D721Med (cell line): Measurements from ENCODE around the gene FMOD.

Experiments used
- DNase-seq: peaks from one replicate; pipeline ENCODE4 v3.0.0; 2011; ENCODE audit warnings: low spot score; ENCODE audit not compliant: insufficient read length
- FAIRE-seq: peaks from 2 replicates; lab custom pipeline; 2011; peaks lifted over from hg19 to GRCh38; lab: Jason Lieb, UNC
- TF ChIP-seq, protein P1 (sequence below): IDR thresholded peaks from 2 replicates; pipeline ENCODE4 v1.5.1; 2012; ENCODE audit warnings: mild to moderate bottlenecking, control low read depth; ENCODE audit not compliant: insufficient read depth; ENCODE audit errors: missing control alignments

Gene FMOD

DNA sequence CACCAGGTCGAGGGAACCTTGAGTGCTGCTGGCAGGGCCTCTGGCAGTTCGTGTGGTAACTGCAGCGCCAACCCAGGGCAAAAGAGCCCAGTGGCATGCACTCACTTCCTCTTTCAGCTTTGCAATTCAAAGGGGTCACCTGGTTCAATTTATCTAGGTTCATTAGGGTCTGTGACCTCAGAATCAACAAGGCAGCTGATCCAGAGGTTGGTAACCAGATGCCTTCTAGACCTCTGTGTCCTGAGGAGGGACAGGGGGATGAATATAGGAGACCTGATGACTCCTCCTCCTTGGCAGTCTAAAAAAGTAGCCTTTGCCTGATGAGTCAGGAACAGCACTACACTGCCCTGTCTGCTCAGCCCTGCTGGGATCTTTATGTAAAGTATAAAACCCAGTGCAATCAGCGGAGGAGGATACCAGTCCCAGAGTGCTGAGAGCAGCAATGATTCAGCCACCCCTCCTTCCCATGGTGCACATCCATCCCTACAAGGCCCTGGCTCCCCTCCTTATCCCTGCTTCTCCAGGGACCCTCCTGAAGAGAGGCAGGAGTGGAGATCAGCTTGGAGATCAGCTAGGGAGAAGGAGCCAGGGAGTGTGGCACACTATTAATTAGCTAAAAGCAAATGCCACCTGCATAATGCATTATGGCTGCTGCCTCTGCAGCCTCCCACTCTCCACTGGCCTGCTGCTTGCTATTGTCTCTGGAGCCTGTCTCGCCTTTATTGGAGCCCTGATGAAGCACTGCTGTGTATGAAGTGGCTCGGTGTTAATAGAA, 11.2 kb upstream of the FMOD start:
- TF ChIP-seq, protein P1, sequence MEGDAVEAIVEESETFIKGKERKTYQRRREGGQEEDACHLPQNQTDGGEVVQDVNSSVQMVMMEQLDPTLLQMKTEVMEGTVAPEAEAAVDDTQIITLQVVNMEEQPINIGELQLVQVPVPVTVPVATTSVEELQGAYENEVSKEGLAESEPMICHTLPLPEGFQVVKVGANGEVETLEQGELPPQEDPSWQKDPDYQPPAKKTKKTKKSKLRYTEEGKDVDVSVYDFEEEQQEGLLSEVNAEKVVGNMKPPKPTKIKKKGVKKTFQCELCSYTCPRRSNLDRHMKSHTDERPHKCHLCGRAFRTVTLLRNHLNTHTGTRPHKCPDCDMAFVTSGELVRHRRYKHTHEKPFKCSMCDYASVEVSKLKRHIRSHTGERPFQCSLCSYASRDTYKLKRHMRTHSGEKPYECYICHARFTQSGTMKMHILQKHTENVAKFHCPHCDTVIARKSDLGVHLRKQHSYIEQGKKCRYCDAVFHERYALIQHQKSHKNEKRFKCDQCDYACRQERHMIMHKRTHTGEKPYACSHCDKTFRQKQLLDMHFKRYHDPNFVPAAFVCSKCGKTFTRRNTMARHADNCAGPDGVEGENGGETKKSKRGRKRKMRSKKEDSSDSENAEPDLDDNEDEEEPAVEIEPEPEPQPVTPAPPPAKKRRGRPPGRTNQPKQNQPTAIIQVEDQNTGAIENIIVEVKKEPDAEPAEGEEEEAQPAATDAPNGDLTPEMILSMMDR = no peak
- FAIRE-seq = no peak
- no peak for DNase-seq

DNA sequence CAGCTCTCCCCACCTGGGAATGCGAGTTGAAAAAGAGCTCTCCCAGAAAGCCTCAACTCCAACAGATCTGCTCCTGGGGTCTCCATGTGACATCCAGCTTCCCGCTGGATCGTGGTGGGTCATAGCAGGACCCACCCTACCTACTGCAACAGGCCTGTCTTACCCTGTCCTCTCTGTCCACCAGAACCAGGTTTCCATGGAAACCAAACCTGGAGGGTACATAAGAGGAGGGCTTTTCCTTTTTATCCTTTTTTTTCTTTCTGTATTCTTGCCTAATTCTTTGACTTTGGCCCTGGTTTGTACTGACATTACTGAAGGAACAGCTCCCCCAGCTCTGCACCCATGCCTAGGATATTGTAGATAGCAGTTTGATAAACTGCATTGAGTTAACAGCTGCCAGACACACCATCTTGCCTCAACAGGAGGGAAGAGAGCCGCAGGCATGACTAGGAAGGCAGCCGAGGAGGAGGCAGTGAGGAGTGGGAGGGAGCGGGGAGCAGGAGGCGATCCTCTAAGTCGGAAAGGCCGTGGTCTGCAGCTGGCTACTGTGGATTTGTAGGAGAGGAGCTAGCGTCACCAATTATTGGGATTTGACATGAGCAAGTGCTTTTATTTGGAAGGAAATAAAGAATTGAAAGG, 9.7 kb upstream of the FMOD start:
- DNase-seq (no peak), FAIRE-seq (no peak)
- TF ChIP-seq, protein P1 = no peak

DNA sequence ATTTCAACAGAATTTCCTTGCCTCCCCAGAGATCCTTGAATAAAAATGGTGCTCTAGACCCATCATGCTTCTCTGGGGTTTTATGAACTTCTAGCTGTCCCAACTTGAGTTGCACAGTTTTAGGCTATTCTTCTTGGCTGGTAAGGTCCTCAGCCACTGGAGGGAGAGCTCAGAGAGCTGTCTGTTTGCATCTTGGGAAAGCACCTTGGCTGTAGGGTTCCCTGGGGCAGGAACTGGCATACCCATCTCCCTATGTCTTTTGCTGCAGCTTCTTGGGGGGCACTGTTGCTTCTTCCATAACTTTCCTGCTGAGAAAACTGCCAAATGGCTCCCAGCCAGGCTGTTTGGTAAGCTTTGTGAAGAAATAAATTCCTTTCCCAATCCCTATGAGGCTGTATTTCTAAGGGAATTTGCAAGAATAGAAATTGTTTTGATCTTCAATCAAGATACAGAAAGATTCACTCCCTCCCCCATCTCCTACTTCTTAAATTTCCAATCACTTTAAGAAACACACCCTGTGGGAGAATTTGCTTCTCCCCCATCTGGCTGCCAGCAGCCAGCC, 8.2 kb upstream of the FMOD start:
- DNase-seq (no peak), FAIRE-seq (no peak)
- TF ChIP-seq, protein P1 = no peak

DNA sequence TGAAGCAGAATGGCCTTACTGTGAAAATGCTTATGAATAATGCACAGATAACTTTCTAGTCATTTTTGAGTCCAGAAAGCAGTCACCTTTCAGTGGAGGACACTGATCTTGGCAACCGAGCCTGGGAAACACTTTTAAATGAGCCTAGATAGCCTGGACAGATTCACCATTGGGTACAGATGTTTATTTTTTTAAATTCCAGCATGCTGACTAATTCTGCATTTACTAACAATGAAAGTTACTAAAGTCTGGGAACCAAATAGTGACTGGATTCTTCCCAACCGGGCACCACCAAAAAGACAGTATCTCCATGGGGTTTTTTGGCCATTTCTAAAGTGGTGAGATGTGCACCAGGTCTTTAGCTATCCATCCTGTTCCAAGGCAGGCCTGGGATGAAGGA, 3.3 kb upstream of the FMOD start:
- DNase-seq = no peak
- TF ChIP-seq, protein P1 = no peak

DNA sequence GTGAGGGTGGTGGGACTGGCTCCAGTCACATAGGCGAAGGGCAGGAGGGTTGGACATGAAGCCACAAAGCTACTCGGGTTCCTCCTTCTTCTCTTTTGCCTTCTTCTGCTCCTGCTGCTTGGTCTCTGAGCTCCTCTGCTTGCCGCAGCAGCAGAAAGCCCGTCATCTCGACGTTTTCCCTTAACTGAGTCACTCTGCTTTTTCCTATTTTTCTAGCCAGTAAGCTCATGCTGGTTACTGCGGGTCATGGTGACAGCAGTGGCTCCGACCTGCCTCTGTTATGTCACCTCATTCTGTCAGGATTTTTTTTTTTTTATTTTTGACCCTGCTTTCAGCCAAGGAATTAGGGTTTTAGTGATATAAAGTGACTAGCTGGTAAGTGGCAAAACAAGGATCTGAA, 2.6 kb upstream of the FMOD start:
- DNase-seq (no peak), FAIRE-seq (no peak)
- TF ChIP-seq, protein P1 = no peak

More for the DNA sequence above, 3.3 kb upstream of the FMOD start:
- no peak for FAIRE-seq

DNA sequence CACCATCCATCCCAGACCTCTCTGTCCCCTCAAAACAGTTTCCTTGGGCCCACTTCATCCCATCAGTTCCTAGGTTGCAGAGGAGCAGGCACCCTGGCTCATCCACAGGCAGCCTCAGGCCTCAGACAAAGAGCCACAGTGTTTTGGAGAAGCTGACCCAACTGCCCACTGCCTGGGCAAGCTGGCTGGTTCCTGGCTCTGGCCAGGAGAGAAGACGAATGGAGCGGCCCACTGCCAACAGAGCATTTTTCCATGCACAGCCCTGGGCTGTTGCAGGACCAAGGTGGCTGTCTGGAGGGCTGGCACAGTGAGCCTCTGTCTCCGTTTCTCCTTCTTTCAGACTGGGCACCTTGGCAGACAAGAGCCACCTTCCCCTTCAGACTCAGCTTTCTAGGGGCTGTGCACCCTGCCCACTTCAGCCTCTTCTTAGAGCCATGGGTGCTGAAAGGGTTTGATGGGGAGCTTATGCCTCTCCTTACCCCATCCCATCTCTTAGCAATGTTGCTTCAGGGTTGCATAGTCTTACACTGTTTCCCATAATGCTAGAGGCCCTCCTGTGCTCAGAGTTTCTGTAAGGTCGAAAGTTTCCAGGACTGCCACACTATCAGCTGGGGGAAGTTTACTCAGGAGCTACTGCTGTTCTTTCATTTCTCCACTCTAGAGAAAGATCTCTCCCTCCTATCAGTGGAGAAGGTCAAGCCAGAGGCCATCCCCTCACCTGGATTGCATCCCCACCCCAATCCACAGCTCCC, 973 bp downstream of the FMOD start:
- TF ChIP-seq, protein P1 = no peak
- DNase-seq = no peak
- FAIRE-seq = no peak
